Activated naive CD4-positive, alpha-beta T cell treated with anti-CD3 and anti-CD28 coated beads, Interleukin-2, amount 10 ng/mL, durations not matched to agents 7 days and 5 days (primary cell): ENCODE data around the gene CELF2.
"Not testable (repeated sequence)": the region's sequence is repeated elsewhere in the genome, so short reads cannot be mapped to it uniquely, and the experiment has no call there.

Source experiments
- CTCF ChIA-PET: fragments of 350-600 bp; sonication (Branson Sonifier 250); formaldehyde crosslinking; loops from one replicate; lab custom pipeline; 2021; ENCODE audit warnings: antibody characterized with exemption; lab: Charles Lee
- DNase-seq: peaks from one replicate; pipeline ENCODE4 v3.0.0-alpha.2; 2020
- H3K27ac Mint-ChIP-seq: one replicate; pipeline ENCODE4 v1.8.0; 2021; ENCODE audit warnings: mild to moderate bottlenecking, moderate library complexity, mixed read lengths
- H3K27me3 Mint-ChIP-seq: one replicate; pipeline ENCODE4 v1.8.0; 2021; ENCODE audit warnings: mild to moderate bottlenecking, mixed read lengths
- H3K36me3 Mint-ChIP-seq: one replicate; pipeline ENCODE4 v1.8.0; 2021; ENCODE audit warnings: mixed read lengths
- H3K4me1 Mint-ChIP-seq: one replicate; pipeline ENCODE4 v1.8.0; 2021; ENCODE audit warnings: mixed read lengths
- H3K4me3 Mint-ChIP-seq: one replicate; pipeline ENCODE4 v1.8.0; 2021; ENCODE audit warnings: mild to moderate bottlenecking, moderate library complexity, mixed read lengths
- H3K9me3 Mint-ChIP-seq: one replicate; pipeline ENCODE4 v1.8.0; 2021; ENCODE audit warnings: mixed read lengths

Gene CELF2

DNA sequence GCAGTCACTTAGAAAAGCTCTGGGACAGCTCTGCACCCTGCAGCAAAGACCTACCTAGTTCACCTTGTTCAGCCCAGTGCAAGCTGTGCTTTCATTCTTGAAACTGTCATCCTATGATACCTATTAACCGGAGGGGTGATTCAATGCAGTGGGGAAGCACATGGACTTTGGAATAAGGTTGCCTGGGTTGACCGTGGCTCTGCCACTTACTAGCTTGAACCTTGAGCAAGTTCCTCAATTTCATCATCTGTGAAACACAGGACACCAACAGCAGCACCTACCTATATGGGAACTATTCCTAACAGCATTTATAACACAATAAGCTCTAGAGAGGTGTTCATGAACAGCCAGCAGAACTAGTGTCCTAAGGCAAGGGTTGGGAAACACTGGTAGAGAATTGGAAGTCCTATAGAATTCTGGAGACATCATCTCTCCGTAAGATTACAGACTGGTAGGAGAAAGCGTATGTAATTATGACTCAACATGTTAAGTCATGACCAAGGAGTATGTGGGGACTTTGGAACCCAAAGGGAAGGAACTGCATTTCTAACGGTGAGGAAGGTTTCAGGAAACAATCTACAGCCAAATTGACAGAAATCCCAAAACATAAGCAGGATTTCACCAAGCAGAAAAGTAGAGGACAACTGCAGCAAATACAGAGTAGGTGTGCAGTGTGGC is 323.8 kb downstream of the CELF2 start:
- DNase-seq = no peak
- no peak overlapping the region for H3K4me3 Mint-ChIP-seq
- CTCF ChIA-PET = interaction anchor here (0.8 kb wide), 1 partner anchor 22 kb away, joined by 3 read pairs; no protein-coding TSS in a partner anchor
- peaks cover 15% of the 10 kb centered on the region for H3K4me1 Mint-ChIP-seq
- no peaks in the 10 kb centered on the region for H3K9me3 Mint-ChIP-seq
- H3K27me3 Mint-ChIP-seq = peaks cover 4% of the 10 kb centered on the region
- no peak overlapping the region for H3K27ac Mint-ChIP-seq
- peaks cover 1% of the 10 kb centered on the region for H3K36me3 Mint-ChIP-seq

DNA sequence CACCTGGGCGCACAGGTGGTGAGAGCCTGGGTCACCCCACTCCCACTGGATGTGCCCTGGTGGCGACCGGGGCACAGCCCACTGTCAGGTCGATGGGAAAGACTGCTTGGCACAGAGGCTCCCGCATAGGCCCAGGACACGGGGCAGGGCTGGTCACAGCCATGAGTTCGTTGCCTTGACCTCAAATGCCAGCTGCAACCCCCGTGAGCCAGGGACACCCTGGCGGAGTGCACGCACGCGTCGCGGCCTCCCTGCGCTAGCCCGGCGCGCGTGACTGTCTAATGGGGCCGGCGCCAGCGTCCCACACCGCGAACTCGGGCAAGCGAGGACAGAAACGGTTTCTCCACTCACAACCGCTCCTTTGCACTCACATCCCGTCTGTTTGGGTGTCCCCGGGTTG is 326.4 kb downstream of the CELF2 start:
- no peak overlapping the region for H3K27ac Mint-ChIP-seq
- no peak overlapping the region for H3K4me3 Mint-ChIP-seq
- H3K9me3 Mint-ChIP-seq = peaks cover 4% of the 10 kb centered on the region
- H3K27me3 Mint-ChIP-seq = peaks cover 10% of the 10 kb centered on the region
- CTCF ChIA-PET = no interaction called here
- no peaks in the 10 kb centered on the region for H3K36me3 Mint-ChIP-seq
- peaks cover 8% of the 10 kb centered on the region for H3K4me1 Mint-ChIP-seq
- DNase-seq = no peak

DNA sequence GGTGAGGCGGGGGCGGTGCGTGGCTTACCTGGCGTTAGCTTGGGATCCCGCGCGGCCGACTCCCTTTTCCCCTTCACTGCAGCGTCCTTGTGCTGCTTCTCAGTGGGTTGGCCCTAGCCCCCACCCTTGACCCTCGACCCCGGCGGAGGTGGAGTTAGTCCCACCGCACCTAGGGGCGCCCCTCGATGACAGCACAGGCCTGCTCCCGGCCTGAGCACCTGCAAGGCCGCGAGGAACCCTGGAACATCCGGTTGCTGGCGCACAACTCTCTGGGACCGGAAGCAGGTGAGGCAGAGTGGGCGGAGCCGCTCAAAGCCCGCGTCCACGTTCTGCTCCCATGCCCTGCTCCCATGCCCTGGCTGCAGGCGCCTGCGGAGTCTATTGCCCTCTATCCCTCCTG is 326.9 kb downstream of the CELF2 start:
- peak; percentile 55 for DNase-seq
- H3K9me3 Mint-ChIP-seq = peaks cover 4% of the 10 kb centered on the region
- no peak overlapping the region for H3K27ac Mint-ChIP-seq
- peaks cover 12% of the 10 kb centered on the region for H3K27me3 Mint-ChIP-seq
- H3K4me1 Mint-ChIP-seq = peaks cover 8% of the 10 kb centered on the region
- peak overlapping the region; percentile 17 for H3K4me3 Mint-ChIP-seq
- CTCF ChIA-PET = interaction anchor here (1.3 kb wide), 1 partner anchor 23 kb away, joined by 3 read pairs; no protein-coding TSS in a partner anchor
- H3K36me3 Mint-ChIP-seq = no peaks in the 10 kb centered on the region

DNA sequence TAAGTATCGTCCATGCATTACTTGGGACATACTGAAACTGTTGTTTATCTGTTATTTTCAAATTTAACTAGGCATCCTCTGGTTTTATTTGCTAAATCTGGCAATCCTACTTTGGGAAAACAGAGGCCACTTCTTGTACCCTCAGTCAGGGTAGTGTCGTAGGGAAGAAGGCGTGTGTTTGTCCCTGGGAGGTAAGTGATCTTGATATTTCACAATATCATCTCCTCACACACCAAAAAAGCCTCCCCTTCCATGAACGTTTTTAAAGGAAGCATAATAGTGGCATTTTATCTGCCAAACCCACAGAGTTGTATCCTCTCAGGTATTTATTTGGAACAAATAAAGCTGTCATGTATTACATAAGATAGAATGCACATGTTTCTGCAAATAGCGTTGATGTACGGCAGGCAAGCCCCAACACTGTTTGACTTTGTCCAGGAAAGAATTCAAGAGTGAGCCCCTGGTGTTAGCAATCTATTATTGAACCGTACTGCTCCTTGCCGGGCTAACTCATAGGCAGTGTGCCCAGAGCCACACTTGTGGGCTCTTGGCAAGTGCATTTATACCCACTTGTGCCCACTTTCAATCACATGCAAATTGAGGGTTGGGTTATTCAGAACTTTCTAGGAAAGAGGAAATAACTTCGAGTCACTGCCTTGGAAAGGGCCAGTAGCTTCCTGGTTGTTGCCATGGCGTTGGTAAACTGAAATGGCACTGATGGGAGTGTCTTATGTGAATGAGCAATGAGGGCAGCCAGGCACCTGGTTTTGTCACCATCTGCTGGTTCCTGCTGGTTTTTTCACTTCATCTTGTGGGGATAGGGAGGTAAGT is 327.8 kb downstream of the CELF2 start:
- H3K4me1 Mint-ChIP-seq = peaks cover 8% of the 10 kb centered on the region
- no peak overlapping the region for H3K27ac Mint-ChIP-seq
- no peak overlapping the region for H3K4me3 Mint-ChIP-seq
- DNase-seq = no peak
- no peaks in the 10 kb centered on the region for H3K36me3 Mint-ChIP-seq
- peaks cover 12% of the 10 kb centered on the region for H3K27me3 Mint-ChIP-seq
- peaks cover 4% of the 10 kb centered on the region for H3K9me3 Mint-ChIP-seq
- CTCF ChIA-PET = interaction anchor here (1.3 kb wide), 1 partner anchor 22 kb away, joined by 3 read pairs; no protein-coding TSS in a partner anchor

DNA sequence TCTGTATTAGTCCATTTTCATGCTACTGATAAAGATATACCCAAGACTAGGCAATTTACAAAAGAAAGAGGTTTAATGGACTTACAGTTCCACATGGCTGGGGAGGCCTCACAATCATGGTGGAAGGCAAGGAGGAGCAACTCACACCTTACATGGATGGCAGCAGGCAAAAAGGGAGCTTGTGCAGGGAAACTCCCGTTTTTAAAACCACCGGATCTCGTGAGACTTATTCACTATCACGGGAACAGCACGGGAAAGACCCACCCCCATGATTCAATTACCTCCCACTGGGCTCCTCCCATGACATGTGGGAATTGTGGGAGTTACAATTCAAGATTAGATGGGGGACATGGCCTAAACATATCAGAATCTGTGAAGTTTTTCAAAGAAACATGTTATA is 329.9 kb downstream of the CELF2 start:
- H3K4me3 Mint-ChIP-seq = not testable (repeated sequence)

DNA sequence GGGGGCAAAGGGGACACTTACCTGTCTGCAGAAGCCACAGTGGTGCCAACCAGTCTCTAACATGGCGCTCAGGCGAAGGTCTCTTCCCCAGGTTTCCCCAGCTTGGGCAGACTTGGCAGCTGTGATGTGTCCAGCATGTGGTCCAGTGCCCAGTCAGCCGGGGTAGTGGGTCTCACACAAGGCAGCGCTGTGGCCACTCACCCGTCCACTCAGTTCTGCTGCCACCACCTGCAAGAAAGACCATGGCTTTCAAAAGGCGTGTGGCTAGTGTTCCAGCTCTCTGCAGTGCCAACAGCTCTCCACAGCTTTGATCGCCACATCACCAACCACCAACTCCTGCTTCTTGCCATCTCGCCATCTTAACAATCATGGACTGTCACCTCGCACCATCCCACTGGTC is 334.1 kb downstream of the CELF2 start:
- no peaks in the 10 kb centered on the region for H3K36me3 Mint-ChIP-seq
- DNase-seq = no peak
- H3K27me3 Mint-ChIP-seq = peaks cover 12% of the 10 kb centered on the region
- no peaks in the 10 kb centered on the region for H3K4me1 Mint-ChIP-seq
- peaks cover 8% of the 10 kb centered on the region for H3K9me3 Mint-ChIP-seq
- CTCF ChIA-PET = no interaction called here
- no peak overlapping the region for H3K27ac Mint-ChIP-seq
- H3K4me3 Mint-ChIP-seq = no peak overlapping the region

More for the DNA sequence above, 329.9 kb downstream of the CELF2 start:
- CTCF ChIA-PET, H3K4me1 Mint-ChIP-seq, H3K9me3 Mint-ChIP-seq, H3K36me3 Mint-ChIP-seq, DNase-seq, H3K27ac Mint-ChIP-seq: not testable (repeated sequence)
- peaks cover 12% of the 10 kb centered on the region for H3K27me3 Mint-ChIP-seq

DNA sequence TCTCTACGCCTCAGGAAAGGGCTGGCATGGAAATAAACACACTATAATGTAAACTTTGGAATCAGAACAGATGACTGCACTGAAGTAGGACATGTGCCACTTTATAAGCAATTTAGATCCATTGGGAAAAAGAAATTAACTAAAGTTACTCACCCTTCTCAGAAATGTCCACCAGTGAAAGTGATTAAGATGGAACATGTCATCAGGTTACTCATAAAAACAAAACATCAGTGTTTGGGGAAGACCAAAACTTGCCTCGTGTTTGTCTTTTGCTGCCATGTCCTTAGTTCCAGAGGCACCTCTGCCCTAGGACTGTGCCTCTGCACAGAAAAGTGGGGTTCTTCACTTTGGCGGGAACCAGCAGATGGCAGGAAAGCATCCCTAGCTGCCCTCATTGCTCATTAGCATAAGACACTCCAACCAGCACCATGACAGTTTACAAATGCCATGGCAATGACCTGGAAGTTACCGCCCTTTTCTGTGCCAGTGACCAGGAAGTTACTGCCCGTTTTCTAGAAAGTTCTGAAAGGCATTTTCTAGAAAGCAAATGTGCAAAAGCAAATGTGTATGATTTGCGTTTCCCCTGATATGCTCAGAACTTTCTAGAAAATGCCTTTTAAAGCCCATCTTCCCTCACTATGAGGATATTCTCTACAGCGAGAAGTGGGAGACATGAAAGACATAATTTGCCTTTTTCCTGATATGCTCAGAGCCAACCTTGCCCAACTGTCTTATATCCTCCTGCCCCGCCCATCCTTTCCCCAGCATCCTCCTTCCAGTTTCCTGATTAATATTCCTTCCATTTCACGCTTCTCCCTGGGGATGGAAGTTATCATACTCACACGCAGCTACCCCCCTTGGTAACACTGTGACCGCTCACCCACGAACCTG is 335.6 kb downstream of the CELF2 start:
- no peak overlapping the region for H3K27ac Mint-ChIP-seq
- DNase-seq = no peak
- CTCF ChIA-PET = no interaction called here
- H3K4me1 Mint-ChIP-seq = no peaks in the 10 kb centered on the region
- H3K27me3 Mint-ChIP-seq = peaks cover 12% of the 10 kb centered on the region
- no peaks in the 10 kb centered on the region for H3K36me3 Mint-ChIP-seq
- peaks cover 4% of the 10 kb centered on the region for H3K9me3 Mint-ChIP-seq
- no peak overlapping the region for H3K4me3 Mint-ChIP-seq

DNA sequence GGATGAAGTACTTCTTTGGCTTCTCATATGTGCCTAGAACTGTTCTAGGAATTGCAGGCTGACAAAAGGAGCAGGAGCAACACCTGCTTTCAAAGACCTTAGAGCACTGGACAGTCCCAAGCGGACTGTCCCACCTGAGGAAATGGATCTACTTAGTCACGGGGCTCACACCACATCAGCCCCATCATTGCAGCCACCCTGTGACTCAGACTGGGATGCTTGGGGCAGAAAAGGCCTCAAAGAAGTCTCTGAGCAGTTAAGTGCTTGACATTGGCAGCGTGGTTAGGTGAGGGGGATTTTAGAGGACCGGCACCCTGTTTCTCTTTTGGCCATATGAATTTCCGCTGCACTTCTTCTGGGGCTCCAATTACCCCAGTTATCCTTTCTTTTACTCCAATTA is 337.2 kb downstream of the CELF2 start:
- H3K4me3 Mint-ChIP-seq = no peak overlapping the region

DNA sequence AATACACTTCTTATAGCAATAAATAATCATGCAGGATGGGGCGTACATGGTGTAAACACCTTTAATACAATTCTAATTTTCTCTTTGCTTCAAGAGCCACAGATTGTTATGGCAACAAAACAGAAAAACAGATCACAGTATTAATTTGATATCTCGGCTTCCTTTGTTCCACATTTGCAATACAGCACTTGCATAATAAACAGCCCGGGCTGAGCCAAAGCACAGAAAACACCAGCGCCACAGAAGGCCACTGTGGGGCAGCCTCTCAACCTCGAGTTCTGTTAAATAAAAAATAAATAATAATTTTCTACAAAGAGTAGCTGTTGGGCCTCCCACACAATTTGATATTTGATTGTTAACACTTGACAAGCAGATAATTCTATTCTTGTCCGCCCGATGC is 337.9 kb downstream of the CELF2 start:
- Mint-ChIP-seq H3K4me3 (no peak overlapping the region), H3K4me1 (no peaks in the 10 kb centered on the region), H3K36me3 (no peaks in the 10 kb centered on the region), H3K27ac (no peak overlapping the region), H3K9me3 (peaks cover 5% of the 10 kb centered on the region), H3K27me3 (peaks cover 4% of the 10 kb centered on the region)
- DNase-seq = no peak
- CTCF ChIA-PET = no interaction called here

More for the DNA sequence above, 337.2 kb downstream of the CELF2 start:
- Mint-ChIP-seq H3K9me3 (peaks cover 5% of the 10 kb centered on the region), H3K4me1 (no peaks in the 10 kb centered on the region), H3K27me3 (peaks cover 5% of the 10 kb centered on the region), H3K27ac (no peak overlapping the region), H3K36me3 (no peaks in the 10 kb centered on the region)
- DNase-seq = no peak
- CTCF ChIA-PET = no interaction called here

DNA sequence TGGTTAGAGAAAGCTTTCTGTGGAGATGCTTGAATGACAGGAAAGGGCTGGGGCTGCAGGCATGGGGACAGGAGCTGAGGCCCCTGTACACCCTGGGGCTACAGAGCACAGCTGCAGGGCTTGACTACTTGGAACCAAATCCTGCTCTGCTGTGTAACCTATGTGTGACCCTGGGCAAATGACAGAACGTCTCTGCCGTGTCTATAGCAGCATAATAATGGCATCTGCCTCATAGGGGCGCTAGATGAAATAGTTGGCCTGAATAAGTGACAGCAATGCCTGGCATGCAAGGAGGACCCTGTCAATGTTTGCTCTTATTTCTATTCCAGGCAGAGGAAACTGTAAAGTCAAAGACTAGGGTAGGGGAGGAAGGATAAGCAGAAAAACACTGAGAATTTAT is 339.8 kb downstream of the CELF2 start:
- H3K27ac Mint-ChIP-seq = no peak overlapping the region
- CTCF ChIA-PET = no interaction called here

DNA sequence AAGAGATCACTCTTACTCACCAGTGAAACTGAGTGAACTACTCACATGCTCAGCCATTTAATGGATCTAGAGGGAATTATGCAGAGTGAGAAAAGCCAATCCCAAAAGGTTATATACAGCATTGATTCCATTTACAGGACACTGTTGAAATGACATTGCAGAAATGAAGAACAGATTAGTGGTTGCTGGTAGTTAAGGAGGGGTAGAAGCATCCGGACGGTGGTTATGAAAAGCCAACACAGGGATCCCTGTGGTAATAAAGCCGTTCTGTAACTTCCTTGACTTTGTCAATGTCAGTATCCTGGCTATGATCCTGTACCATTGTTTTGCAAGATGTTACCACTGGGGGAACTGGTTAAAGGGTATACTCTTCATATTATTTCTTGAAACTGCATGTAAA is 340.3 kb downstream of the CELF2 start:
- peaks cover 5% of the 10 kb centered on the region for H3K9me3 Mint-ChIP-seq
- H3K27ac Mint-ChIP-seq = no peak overlapping the region
- DNase-seq = no peak
- H3K4me1 Mint-ChIP-seq = no peaks in the 10 kb centered on the region
- peaks cover 4% of the 10 kb centered on the region for H3K27me3 Mint-ChIP-seq
- no peak overlapping the region for H3K4me3 Mint-ChIP-seq
- no peaks in the 10 kb centered on the region for H3K36me3 Mint-ChIP-seq
- CTCF ChIA-PET = no interaction called here

More for the DNA sequence above, 339.8 kb downstream of the CELF2 start:
- Mint-ChIP-seq H3K9me3 (peaks cover 5% of the 10 kb centered on the region), H3K27me3 (peaks cover 4% of the 10 kb centered on the region), H3K4me1 (no peaks in the 10 kb centered on the region), H3K4me3 (no peak overlapping the region), H3K36me3 (no peaks in the 10 kb centered on the region)
- no peak for DNase-seq

DNA sequence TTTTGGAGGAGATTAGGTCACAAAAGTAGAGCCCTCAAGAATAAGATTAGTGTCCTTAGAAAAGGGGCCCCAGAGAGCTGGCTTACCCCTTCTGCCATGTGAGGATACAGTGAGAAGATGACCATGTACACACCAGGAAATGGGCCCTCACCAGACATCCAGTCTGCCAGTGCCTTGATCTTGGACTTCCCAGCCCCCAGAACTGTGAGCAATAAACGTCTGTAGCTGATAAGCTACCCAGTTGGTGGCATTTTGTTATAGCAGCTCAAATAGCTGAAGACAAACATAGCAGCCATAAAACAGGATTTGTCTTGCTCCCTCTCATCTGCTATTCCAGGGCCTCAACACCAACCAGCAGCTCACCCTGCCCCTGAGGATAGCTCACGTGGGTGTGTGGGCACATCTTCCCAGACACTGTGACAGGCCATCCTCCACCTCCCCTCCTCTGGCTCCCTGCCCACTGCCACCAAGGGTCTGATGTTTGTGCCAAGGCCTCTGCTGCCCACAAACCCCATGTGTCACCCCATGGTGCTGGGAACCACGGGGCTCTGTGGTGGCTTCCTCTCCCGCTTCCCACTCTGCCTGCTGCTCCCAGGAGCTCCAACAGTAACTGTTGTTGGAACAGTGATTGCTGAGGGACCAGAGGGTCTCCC is 341.4 kb downstream of the CELF2 start:
- Mint-ChIP-seq H3K4me1 (no peaks in the 10 kb centered on the region), H3K27me3 (peaks cover 4% of the 10 kb centered on the region), H3K9me3 (peaks cover 1% of the 10 kb centered on the region), H3K4me3 (no peak overlapping the region), H3K36me3 (no peaks in the 10 kb centered on the region), H3K27ac (no peak overlapping the region)
- DNase-seq = no peak
- CTCF ChIA-PET = interaction anchor here (0.5 kb wide), 1 partner anchor 48 kb away, joined by 3 read pairs; no protein-coding TSS in a partner anchor

DNA sequence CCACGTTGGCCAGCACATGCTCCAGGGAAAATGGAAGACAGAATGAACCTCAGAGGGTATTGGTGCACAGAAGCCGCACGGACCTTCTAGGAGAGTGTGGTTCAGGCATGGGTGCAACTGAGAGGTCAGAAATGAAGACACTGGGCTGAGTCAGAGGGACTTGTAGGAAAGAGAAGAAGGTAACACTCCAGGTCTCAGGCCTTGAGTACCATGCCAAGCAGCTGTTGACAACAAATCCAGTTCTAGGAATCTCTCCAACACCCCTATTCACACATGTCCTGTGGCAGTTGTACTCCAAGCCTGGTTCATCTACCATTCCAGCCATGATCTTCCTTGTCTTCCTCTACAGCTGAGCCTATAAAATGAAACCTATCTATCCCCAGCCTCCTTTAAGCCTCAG is 342.2 kb downstream of the CELF2 start:
- Mint-ChIP-seq H3K27ac (no peak overlapping the region), H3K27me3 (peaks cover 4% of the 10 kb centered on the region), H3K4me1 (no peaks in the 10 kb centered on the region), H3K36me3 (no peaks in the 10 kb centered on the region), H3K4me3 (no peak overlapping the region), H3K9me3 (peaks cover 1% of the 10 kb centered on the region)
- no peak for DNase-seq
- CTCF ChIA-PET = no interaction called here
